Measurements from ENCODE around the gene PHACTR3.

- TF ChIP-seq, protein P1, sequence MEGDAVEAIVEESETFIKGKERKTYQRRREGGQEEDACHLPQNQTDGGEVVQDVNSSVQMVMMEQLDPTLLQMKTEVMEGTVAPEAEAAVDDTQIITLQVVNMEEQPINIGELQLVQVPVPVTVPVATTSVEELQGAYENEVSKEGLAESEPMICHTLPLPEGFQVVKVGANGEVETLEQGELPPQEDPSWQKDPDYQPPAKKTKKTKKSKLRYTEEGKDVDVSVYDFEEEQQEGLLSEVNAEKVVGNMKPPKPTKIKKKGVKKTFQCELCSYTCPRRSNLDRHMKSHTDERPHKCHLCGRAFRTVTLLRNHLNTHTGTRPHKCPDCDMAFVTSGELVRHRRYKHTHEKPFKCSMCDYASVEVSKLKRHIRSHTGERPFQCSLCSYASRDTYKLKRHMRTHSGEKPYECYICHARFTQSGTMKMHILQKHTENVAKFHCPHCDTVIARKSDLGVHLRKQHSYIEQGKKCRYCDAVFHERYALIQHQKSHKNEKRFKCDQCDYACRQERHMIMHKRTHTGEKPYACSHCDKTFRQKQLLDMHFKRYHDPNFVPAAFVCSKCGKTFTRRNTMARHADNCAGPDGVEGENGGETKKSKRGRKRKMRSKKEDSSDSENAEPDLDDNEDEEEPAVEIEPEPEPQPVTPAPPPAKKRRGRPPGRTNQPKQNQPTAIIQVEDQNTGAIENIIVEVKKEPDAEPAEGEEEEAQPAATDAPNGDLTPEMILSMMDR (IDR thresholded peaks at IDR 0.05) = no peak
- TF ChIP-seq POLR2A (IDR thresholded peaks at IDR 0.05) (no peak), POLR2AphosphoS5 (IDR thresholded peaks at IDR 0.05) (no peak)
Measured at GRCh38 chr20:59625214-59625922, 21.0 kb downstream of the PHACTR3 start.

Data from prostate gland (tissue), 2 donors.